NCI-H2227 (cell line): ENCODE measurements around the gene TBATA.
A peak's percentile ranks its signal among the peaks of the same experiment; 100 is the strongest.

Source experiments
- DNase-seq: peaks from one replicate; lab custom pipeline; 2025; ENCODE audit not compliant: unreplicated experiment; lab: John Stamatoyannopoulos, UW

The TBATA gene

GRCh38 chr10:70785190-70785589, at the start of gene TBATA:
Gene TBATA, minus strand, starts transcription at chr10:70785377. Its CDS starts 1,998 bp downstream, at chr10:70783379.
- DNase-seq, result no peak

GRCh38 chr10:70834441-70835151, 49.4 kb upstream of the TBATA start:
- no peak for DNase-seq

- no peak for DNase-seq
Measured at GRCh38 chr10:70834021-70834420, 48.8 kb upstream of the TBATA start.

- DNase-seq, result no peak
Measured at GRCh38 chr10:70833601-70834000, 48.4 kb upstream of the TBATA start.

- no peak for DNase-seq
Measured at GRCh38 chr10:70832852-70833528, 47.8 kb upstream of the TBATA start.

GRCh38 chr10:70832221-70832620, 47.0 kb upstream of the TBATA start:
- DNase-seq, result no peak

- no peak for DNase-seq
Measured at GRCh38 chr10:70830164-70830563, 45.0 kb upstream of the TBATA start.

- DNase-seq, result no peak
Measured at GRCh38 chr10:70829543-70829942, 44.4 kb upstream of the TBATA start.

- DNase-seq, result no peak
Measured at GRCh38 chr10:70828923-70829322, 43.7 kb upstream of the TBATA start.

GRCh38 chr10:70827086-70827757, 42.0 kb upstream of the TBATA start:
- no peak for DNase-seq

GRCh38 chr10:70822076-70822820, 37.1 kb upstream of the TBATA start:
- DNase-seq, result no peak

- DNase-seq, result no peak
Measured at GRCh38 chr10:70820976-70821750, 36.0 kb upstream of the TBATA start.

- peak; percentile 77 for DNase-seq
Measured at GRCh38 chr10:70816220-70816894, 31.2 kb upstream of the TBATA start.

- DNase-seq, result peak; percentile 89
Measured at GRCh38 chr10:70815504-70816219, 30.5 kb upstream of the TBATA start, which contains the start of gene SGPL1. Gene SGPL1, plus strand, starts transcription at chr10:70815948. Its CDS starts 906 bp downstream, at chr10:70816854.

GRCh38 chr10:70814126-70814525, 28.9 kb upstream of the TBATA start:
- DNase-seq, result no peak

GRCh38 chr10:70812814-70813213, 27.6 kb upstream of the TBATA start:
- no peak for DNase-seq

- DNase-seq, result no peak
Measured at GRCh38 chr10:70811881-70812280, 26.7 kb upstream of the TBATA start.

- no peak for DNase-seq
Measured at GRCh38 chr10:70810967-70811366, 25.8 kb upstream of the TBATA start.

- no peak for DNase-seq
Measured at GRCh38 chr10:70809726-70810125, 24.5 kb upstream of the TBATA start.
